ENCODE measurements around the gene HOXA3. TPM values are rescaled to one million over a fixed set of nuclear protein-coding genes. Genes with fewer than 3 reads are reported as not detected.

Gene HOXA3
- total and polyA plus RNA-seq, 2 of the 13 experiments (the other 11 are each of a cell fraction or from before 2014, with no cell fraction given) = 2.9 to 4.6 TPM

DNA sequence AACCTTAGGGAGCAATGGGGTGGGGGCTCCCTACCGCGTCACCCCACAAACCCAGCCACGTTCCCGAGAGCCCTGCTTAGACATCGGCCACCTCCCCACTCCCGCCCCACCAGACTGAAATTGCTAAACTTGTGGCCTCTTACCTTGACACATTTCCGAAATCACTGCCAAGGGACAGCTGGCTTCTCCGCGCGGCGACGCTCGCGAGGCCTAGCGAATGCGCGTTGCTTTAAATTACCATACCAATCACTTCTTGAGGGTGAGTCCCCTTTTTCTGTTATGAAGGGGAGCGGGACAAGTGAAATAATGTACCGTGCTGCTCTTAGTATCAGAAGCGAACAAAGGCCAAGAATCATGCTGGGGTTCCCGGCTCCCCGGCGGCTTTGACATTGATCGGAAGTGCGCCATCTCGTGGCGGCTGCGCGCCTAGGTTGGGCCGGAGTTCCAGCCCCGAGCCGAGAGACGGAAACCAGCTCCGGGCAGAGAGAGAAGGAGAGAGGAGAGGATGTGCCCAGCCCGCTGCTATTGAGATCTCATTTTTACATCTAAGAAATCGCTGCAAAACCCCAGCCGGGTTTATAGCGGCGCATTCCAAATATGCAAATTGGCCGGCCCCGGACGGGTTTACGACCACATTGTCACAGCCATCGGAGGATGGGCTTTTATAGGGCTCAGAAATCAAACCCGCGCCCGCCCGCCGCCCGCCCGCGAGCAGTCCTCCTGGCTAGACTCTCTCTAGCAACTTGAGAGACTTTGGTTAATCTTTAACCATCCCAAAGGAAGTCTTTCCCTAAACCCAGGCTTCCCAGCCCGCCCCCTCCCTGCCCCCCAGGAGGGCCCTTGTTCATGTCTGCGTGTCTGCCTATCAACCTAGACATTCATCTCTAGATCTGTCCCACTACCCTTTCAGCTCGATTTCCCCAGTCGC lies 27.4 kb upstream of the HOXA3 start (continued):
- TF ChIP-seq, protein P1, sequence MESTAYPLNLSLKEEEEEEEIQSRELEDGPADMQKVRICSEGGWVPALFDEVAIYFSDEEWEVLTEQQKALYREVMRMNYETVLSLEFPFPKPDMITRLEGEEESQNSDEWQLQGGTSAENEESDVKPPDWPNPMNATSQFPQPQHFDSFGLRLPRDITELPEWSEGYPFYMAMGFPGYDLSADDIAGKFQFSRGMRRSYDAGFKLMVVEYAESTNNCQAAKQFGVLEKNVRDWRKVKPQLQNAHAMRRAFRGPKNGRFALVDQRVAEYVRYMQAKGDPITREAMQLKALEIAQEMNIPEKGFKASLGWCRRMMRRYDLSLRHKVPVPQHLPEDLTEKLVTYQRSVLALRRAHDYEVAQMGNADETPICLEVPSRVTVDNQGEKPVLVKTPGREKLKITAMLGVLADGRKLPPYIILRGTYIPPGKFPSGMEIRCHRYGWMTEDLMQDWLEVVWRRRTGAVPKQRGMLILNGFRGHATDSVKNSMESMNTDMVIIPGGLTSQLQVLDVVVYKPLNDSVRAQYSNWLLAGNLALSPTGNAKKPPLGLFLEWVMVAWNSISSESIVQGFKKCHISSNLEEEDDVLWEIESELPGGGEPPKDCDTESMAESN (CRISPR knock-in tag; conservative IDR thresholded peaks at IDR 0.05) = no peak
- TF ChIP-seq, protein P2, sequence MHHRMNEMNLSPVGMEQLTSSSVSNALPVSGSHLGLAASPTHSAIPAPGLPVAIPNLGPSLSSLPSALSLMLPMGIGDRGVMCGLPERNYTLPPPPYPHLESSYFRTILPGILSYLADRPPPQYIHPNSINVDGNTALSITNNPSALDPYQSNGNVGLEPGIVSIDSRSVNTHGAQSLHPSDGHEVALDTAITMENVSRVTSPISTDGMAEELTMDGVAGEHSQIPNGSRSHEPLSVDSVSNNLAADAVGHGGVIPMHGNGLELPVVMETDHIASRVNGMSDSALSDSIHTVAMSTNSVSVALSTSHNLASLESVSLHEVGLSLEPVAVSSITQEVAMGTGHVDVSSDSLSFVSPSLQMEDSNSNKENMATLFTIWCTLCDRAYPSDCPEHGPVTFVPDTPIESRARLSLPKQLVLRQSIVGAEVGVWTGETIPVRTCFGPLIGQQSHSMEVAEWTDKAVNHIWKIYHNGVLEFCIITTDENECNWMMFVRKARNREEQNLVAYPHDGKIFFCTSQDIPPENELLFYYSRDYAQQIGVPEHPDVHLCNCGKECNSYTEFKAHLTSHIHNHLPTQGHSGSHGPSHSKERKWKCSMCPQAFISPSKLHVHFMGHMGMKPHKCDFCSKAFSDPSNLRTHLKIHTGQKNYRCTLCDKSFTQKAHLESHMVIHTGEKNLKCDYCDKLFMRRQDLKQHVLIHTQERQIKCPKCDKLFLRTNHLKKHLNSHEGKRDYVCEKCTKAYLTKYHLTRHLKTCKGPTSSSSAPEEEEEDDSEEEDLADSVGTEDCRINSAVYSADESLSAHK (CRISPR knock-in tag; IDR thresholded peaks at IDR 0.05; ENCODE audit: borderline replicate concordance) = no peak
- no peak for TF ChIP-seq NCOR1 (IDR thresholded peaks at IDR 0.05; ENCODE audit: borderline replicate concordance, low read length)
- no peak for TF ChIP-seq ZBTB42 (CRISPR knock-in tag; IDR thresholded peaks at IDR 0.05)
- TF ChIP-seq, protein P3, sequence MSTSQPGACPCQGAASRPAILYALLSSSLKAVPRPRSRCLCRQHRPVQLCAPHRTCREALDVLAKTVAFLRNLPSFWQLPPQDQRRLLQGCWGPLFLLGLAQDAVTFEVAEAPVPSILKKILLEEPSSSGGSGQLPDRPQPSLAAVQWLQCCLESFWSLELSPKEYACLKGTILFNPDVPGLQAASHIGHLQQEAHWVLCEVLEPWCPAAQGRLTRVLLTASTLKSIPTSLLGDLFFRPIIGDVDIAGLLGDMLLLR (CRISPR knock-in tag; IDR thresholded peaks at IDR 0.05) = no peak
- no peak for TF ChIP-seq ZNF761 (CRISPR knock-in tag; conservative IDR thresholded peaks at IDR 0.05)
- TF ChIP-seq, protein P4, sequence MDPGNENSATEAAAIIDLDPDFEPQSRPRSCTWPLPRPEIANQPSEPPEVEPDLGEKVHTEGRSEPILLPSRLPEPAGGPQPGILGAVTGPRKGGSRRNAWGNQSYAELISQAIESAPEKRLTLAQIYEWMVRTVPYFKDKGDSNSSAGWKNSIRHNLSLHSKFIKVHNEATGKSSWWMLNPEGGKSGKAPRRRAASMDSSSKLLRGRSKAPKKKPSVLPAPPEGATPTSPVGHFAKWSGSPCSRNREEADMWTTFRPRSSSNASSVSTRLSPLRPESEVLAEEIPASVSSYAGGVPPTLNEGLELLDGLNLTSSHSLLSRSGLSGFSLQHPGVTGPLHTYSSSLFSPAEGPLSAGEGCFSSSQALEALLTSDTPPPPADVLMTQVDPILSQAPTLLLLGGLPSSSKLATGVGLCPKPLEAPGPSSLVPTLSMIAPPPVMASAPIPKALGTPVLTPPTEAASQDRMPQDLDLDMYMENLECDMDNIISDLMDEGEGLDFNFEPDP (CRISPR knock-in tag; conservative IDR thresholded peaks at IDR 0.05) = no peak
- TF ChIP-seq NCOA2 (CRISPR knock-in tag; IDR thresholded peaks at IDR 0.05) = no peak
- TF ChIP-seq, protein P5, sequence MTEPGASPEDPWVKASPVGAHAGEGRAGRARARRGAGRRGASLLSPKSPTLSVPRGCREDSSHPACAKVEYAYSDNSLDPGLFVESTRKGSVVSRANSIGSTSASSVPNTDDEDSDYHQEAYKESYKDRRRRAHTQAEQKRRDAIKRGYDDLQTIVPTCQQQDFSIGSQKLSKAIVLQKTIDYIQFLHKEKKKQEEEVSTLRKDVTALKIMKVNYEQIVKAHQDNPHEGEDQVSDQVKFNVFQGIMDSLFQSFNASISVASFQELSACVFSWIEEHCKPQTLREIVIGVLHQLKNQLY (CRISPR knock-in tag; IDR thresholded peaks at IDR 0.05) = no peak
- no peak for TF ChIP-seq SRSF9 (IDR thresholded peaks at IDR 0.05; ENCODE audit: borderline replicate concordance, insufficient read depth, low read depth, low read length, poor library complexity, severe bottlenecking)
- TF ChIP-seq FOXO1 (CRISPR knock-in tag; IDR thresholded peaks at IDR 0.05) = no peak
- no peak for TF ChIP-seq SCMH1 (CRISPR knock-in tag; IDR thresholded peaks at IDR 0.05; ENCODE audit: borderline replicate concordance)
- TF ChIP-seq GZF1 (CRISPR knock-in tag; IDR thresholded peaks at IDR 0.05) = no peak
- TF ChIP-seq EED (CRISPR knock-in tag; IDR thresholded peaks at IDR 0.05) = no peak
- TF ChIP-seq PLRG1 (conservative IDR thresholded peaks at IDR 0.05) = no peak
- TF ChIP-seq MIER3 (CRISPR knock-in tag; IDR thresholded peaks at IDR 0.05; ENCODE audit: borderline replicate concordance) = no peak
- TF ChIP-seq THYN1 (CRISPR knock-in tag; IDR thresholded peaks at IDR 0.05; ENCODE audit: borderline replicate concordance, low read depth) = no peak
- peak; percentile 78 for TF ChIP-seq RNF2 (conservative IDR thresholded peaks at IDR 0.05; ENCODE audit: low read depth)
- TF ChIP-seq ZNF556 (CRISPR knock-in tag; IDR thresholded peaks at IDR 0.05; ENCODE audit: borderline replicate concordance) = 0 out of 2 replicates have a peak, but pooled peaks have one; percentile 35

Measured in HepG2 (cell line).